ENCODE data around the gene SLC6A18.

The SLC6A18 gene

DNA sequence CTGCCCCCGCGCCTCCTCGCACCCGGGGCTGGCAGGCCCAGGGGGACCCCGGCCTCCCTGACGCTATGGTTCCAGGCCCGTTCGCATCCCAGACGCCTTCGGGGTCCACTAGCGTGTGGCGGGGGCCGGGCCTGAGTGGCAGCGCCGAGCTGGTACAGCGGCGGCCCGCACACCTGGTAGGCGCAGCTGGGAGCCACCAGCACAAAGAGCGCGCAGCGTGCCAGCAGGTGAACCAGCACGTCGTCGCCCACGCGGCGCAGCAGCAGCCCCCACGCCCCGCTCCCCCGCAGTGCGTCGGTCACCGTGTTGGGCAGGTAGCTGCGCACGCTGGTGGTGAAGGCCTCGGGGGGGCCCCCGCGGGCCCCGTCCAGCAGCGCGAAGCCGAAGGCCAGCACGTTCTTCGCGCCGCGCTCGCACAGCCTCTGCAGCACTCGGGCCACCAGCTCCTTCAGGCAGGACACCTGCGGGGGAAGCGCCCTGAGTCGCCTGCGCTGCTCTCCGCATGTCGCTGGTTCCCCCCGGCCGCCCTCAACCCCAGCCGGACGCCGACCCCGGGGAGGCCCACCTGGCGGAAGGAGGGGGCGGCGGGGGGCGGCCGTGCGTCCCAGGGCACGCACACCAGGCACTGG is 69.1 kb downstream of the SLC6A18 start:
- H3K27ac ChIP-seq = no peak overlapping the region
- TF ChIP-seq ZFX (IDR thresholded peaks at IDR 0.05; ENCODE audit: borderline replicate concordance) = no peak
- TF ChIP-seq, protein P1, sequence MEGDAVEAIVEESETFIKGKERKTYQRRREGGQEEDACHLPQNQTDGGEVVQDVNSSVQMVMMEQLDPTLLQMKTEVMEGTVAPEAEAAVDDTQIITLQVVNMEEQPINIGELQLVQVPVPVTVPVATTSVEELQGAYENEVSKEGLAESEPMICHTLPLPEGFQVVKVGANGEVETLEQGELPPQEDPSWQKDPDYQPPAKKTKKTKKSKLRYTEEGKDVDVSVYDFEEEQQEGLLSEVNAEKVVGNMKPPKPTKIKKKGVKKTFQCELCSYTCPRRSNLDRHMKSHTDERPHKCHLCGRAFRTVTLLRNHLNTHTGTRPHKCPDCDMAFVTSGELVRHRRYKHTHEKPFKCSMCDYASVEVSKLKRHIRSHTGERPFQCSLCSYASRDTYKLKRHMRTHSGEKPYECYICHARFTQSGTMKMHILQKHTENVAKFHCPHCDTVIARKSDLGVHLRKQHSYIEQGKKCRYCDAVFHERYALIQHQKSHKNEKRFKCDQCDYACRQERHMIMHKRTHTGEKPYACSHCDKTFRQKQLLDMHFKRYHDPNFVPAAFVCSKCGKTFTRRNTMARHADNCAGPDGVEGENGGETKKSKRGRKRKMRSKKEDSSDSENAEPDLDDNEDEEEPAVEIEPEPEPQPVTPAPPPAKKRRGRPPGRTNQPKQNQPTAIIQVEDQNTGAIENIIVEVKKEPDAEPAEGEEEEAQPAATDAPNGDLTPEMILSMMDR (IDR thresholded peaks at IDR 0.05) = no peak

DNA sequence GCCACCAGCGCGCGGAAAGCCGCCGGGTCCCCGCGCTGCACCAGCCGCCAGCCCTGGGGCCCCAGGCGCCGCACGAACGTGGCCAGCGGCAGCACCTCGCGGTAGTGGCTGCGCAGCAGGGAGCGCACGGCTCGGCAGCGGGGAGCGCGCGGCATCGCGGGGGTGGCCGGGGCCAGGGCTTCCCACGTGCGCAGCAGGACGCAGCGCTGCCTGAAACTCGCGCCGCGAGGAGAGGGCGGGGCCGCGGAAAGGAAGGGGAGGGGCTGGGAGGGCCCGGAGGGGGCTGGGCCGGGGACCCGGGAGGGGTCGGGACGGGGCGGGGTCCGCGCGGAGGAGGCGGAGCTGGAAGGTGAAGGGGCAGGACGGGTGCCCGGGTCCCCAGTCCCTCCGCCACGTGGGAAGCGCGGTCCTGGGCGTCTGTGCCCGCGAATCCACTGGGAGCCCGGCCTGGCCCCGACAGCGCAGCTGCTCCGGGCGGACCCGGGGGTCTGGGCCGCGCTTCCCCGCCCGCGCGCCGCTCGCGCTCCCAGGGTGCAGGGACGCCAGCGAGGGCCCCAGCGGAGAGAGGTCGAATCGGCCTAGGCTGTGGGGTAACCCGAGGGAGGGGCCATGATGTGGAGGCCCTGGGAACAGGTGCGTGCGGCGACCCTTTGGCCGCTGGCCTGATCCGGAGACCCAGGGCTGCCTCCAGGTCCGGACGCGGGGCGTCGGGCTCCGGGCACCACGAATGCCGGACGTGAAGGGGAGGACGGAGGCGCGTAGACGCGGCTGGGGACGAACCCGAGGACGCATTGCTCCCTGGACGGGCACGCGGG is 69.9 kb downstream of the SLC6A18 start, which contains the start of gene TERT:
Gene TERT (minus strand): TSS at position 234 of the 815 bp plus-strand sequence. CDS start 79 bp downstream, at position 155.
- TF ChIP-seq, protein P1 (IDR thresholded peaks at IDR 0.05) = no peak
- no peak for TF ChIP-seq ZFX (IDR thresholded peaks at IDR 0.05; ENCODE audit: borderline replicate concordance)
- no peak within 1 kb of the TSS for H3K27ac ChIP-seq

DNA sequence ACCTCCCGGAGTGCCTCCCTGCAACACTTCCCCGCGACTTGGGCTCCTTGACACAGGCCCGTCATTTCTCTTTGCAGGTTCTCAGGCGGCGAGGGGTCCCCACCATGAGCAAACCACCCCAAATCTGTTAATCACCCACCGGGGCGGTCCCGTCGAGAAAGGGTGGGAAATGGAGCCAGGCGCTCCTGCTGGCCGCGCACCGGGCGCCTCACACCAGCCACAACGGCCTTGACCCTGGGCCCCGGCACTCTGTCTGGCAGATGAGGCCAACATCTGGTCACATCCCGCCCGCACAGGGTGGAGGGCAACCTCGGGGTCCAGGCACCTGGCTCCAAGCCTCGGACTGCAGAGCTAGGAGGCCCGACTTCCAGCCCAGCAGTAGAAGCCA is 70.5 kb downstream of the SLC6A18 start:
- TF ChIP-seq, protein P1 (IDR thresholded peaks at IDR 0.05) = no peak
- no peak for TF ChIP-seq ZFX (IDR thresholded peaks at IDR 0.05; ENCODE audit: borderline replicate concordance)
- no peak overlapping the region for H3K27ac ChIP-seq

Data from 22Rv1 (cell line).